HFFc6 (cell line): ENCODE results near the gene PCDH11Y. TPM values are rescaled to one million over a fixed set of nuclear protein-coding genes. Genes with fewer than 3 reads are reported as not detected.
"Not testable (repeated sequence)": the region's sequence is repeated elsewhere in the genome, so short reads cannot be mapped to it uniquely, and the experiment has no call there.

ENCODE experiments used
- DNase-seq: peaks from one replicate; pipeline ENCODE4 v3.0.0-alpha.2; 2018
- H3K27ac Mint-ChIP-seq: 2 replicates; pipeline ENCODE4 v1.8.0; 2020; ENCODE audit warnings: mild to moderate bottlenecking, mixed read lengths
- H3K27me3 Mint-ChIP-seq: 2 replicates; pipeline ENCODE4 v1.8.0; 2021; ENCODE audit warnings: mild to moderate bottlenecking, moderate library complexity, mixed read lengths; ENCODE audit not compliant: insufficient read depth
- H3K36me3 Mint-ChIP-seq: 2 replicates; pipeline ENCODE4 v1.8.0; 2021; ENCODE audit warnings: low read depth, mixed read lengths
- H3K4me1 Mint-ChIP-seq: 2 replicates; pipeline ENCODE4 v1.8.0; 2020; ENCODE audit warnings: low read depth, mixed read lengths
- H3K4me3 Mint-ChIP-seq: 2 replicates; pipeline ENCODE4 v1.8.0; 2020; ENCODE audit warnings: mild to moderate bottlenecking, moderate library complexity, mixed read lengths
- H3K9me3 Mint-ChIP-seq: 2 replicates; pipeline ENCODE4 v1.8.0; 2020; ENCODE audit warnings: mild to moderate bottlenecking, mixed read lengths
- total RNA-seq, 6 experiments: library from RNA; stranded (reverse); fragmentation: NEBNext Ultra II Directional; extraction: Animal tissue kit (Norgen Biotek cat#: 25700); gene quantifications; 2 replicates in 1 of 6; 3 replicates in 5 of 6; pipeline ENCODE4 v1.2.3, GENCODE V29; 2021

Gene PCDH11Y
- total RNA-seq, 6 experiments from 2014 or later = not detected

- H3K27ac Mint-ChIP-seq, H3K4me3 Mint-ChIP-seq, H3K27me3 Mint-ChIP-seq, H3K4me1 Mint-ChIP-seq, H3K36me3 Mint-ChIP-seq, DNase-seq, H3K9me3 Mint-ChIP-seq: not testable (repeated sequence)
These were observed 679.2 kb downstream of the PCDH11Y start for GRCh38 chrY:5679265-5679664.

GRCh38 chrY:5708727-5709126 is 708.6 kb downstream of the PCDH11Y start:
- not testable (repeated sequence) for H3K27me3 Mint-ChIP-seq, H3K36me3 Mint-ChIP-seq, H3K9me3 Mint-ChIP-seq, DNase-seq, H3K4me1 Mint-ChIP-seq, H3K27ac Mint-ChIP-seq, H3K4me3 Mint-ChIP-seq

- not testable (repeated sequence) for H3K9me3 Mint-ChIP-seq, H3K4me1 Mint-ChIP-seq, H3K4me3 Mint-ChIP-seq, H3K36me3 Mint-ChIP-seq, H3K27me3 Mint-ChIP-seq, H3K27ac Mint-ChIP-seq, DNase-seq
These were observed 709.8 kb downstream of the PCDH11Y start for GRCh38 chrY:5709788-5710381.

GRCh38 chrY:5761403-5761802 is 761.3 kb downstream of the PCDH11Y start:
- H3K27ac Mint-ChIP-seq, H3K4me1 Mint-ChIP-seq, H3K9me3 Mint-ChIP-seq, H3K36me3 Mint-ChIP-seq, H3K4me3 Mint-ChIP-seq, H3K27me3 Mint-ChIP-seq, DNase-seq: not testable (repeated sequence)

GRCh38 chrY:5776485-5776884 is 776.4 kb downstream of the PCDH11Y start:
- H3K9me3 Mint-ChIP-seq, H3K36me3 Mint-ChIP-seq, H3K4me1 Mint-ChIP-seq, H3K27me3 Mint-ChIP-seq, DNase-seq, H3K4me3 Mint-ChIP-seq, H3K27ac Mint-ChIP-seq: not testable (repeated sequence)
